Lung (tissue), 12 donors: Measurements from ENCODE around the gene CXXC5. TPM values are rescaled to one million over a fixed set of nuclear protein-coding genes. Genes with fewer than 3 reads are reported as not detected.

Experiments used
- ATAC-seq: fragments of 200-7000 bp; cut with Tn5 transposase; one replicate; pipeline ENCODE4 v1.9.1; 2020; ENCODE audit warnings: moderate number of reproducible peaks; ENCODE audit not compliant: insufficient read depth, low FRiP score
- DNase-seq, 3 donors: peaks; one replicate each; pipeline ENCODE4 v3.0.0-alpha.2; 2013 to 2017
- H3K27ac ChIP-seq, 2 donors: one replicate each; pipeline ENCODE4 v1.5.1; 2013; ENCODE audit warnings: mild to moderate bottlenecking in 2 of 2, moderate library complexity in 2 of 2, control low read depth in 1 of 2, inconsistent platforms in 1 of 2, low read depth in 1 of 2, low read length in 1 of 2
- H3K27me3 ChIP-seq, 3 donors: one replicate each; pipeline ENCODE4 v1.5.1; 2013; ENCODE audit warnings: low read length in 2 of 3; ENCODE audit not compliant: control insufficient read depth in 3 of 3, insufficient read depth in 3 of 3
- H3K36me3 ChIP-seq, 4 donors: one replicate each; pipeline ENCODE4 v1.5.1; 2013; ENCODE audit warnings: low read length in 4 of 4, mild to moderate bottlenecking in 1 of 4, moderate library complexity in 1 of 4; ENCODE audit not compliant: control insufficient read depth in 4 of 4, insufficient read depth in 4 of 4
- H3K4me1 ChIP-seq, 5 donors: one replicate each; pipeline ENCODE4 v1.5.1; 2013; ENCODE audit warnings: low read length in 5 of 5, mild to moderate bottlenecking in 2 of 5, moderate library complexity in 1 of 5; ENCODE audit not compliant: control insufficient read depth in 5 of 5, insufficient read depth in 5 of 5
- H3K4me3 ChIP-seq: one replicate; pipeline ENCODE4 v1.5.1; 2013; ENCODE audit warnings: mild to moderate bottlenecking, control low read depth, moderate library complexity
- H3K9ac ChIP-seq, 2 donors: one replicate each; pipeline ENCODE4 v1.5.1; 2013; ENCODE audit warnings: low read length in 2 of 2, control low read depth in 1 of 2; ENCODE audit not compliant: insufficient read depth in 1 of 2
- H3K9me3 ChIP-seq, 4 donors: one replicate each; pipeline ENCODE4 v1.5.1; 2013; ENCODE audit warnings: low read length in 3 of 4, mild to moderate bottlenecking in 1 of 4, moderate library complexity in 1 of 4; ENCODE audit not compliant: control insufficient read depth in 4 of 4, insufficient read depth in 3 of 4
- WGBS, 2 donors: extraction: QIAGEN DNeasy Blood & Tissue Kit; methylation state at CpG; one replicate each; pipeline ENCODE4 v1.1.7; 2013; 5-methylcytosine and 5-hydroxymethylcytosine counted together
- polyA plus RNA-seq, 2 donors: library from polyadenylated mRNA; stranded (reverse); fragments of 200-250 nt; gene quantifications; one replicate each; pipeline ENCODE4 v1.2.1, GENCODE V29; 2013
- total RNA-seq, 2 donors: library from RNA; depleted of rRNA in 1 of 2; stranded (reverse); fragments of >200 nt in 1 of 2; gene quantifications; one replicate each; pipeline ENCODE4 v1.2.1, GENCODE V29; 2014 to 2021
- TF ChIP-seq, protein P1 (sequence below): IDR thresholded peaks from 2 replicates; pipeline ENCODE4 v1.5.1; 2012; ENCODE audit warnings: mild to moderate bottlenecking; ENCODE audit errors: control extremely low read depth, extremely low read depth
- donor health status: control.
- donor health status: control.
- donor health status: Bipolar disorder and iron deficiency.
- donor health status: healthy.
- donor health status: DM: yes; HTN: yes; CAD: no.

The CXXC5 gene
- total and polyA plus RNA-seq, 4 donors, result 20.7 to 39.8 (median 25.0) TPM

GRCh38 chr5:139664086-139664693, 16.0 kb downstream of the CXXC5 start:
- DNase-seq (no peak), ATAC-seq (no peak)
- peak overlapping the region; percentile 9 to 58 for H3K27ac ChIP-seq
- peaks cover 4 to 46% (median 18%) of the 10 kb centered on the region in 5 donors for H3K4me1 ChIP-seq
- TF ChIP-seq, protein P1, sequence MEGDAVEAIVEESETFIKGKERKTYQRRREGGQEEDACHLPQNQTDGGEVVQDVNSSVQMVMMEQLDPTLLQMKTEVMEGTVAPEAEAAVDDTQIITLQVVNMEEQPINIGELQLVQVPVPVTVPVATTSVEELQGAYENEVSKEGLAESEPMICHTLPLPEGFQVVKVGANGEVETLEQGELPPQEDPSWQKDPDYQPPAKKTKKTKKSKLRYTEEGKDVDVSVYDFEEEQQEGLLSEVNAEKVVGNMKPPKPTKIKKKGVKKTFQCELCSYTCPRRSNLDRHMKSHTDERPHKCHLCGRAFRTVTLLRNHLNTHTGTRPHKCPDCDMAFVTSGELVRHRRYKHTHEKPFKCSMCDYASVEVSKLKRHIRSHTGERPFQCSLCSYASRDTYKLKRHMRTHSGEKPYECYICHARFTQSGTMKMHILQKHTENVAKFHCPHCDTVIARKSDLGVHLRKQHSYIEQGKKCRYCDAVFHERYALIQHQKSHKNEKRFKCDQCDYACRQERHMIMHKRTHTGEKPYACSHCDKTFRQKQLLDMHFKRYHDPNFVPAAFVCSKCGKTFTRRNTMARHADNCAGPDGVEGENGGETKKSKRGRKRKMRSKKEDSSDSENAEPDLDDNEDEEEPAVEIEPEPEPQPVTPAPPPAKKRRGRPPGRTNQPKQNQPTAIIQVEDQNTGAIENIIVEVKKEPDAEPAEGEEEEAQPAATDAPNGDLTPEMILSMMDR, result no peak
- H3K9ac ChIP-seq, result no peak overlapping the region
- no peaks in the 10 kb centered on the region for H3K9me3 ChIP-seq
- H3K36me3 ChIP-seq, result no peaks in the 10 kb centered on the region
- 34 to 60% methylated on average over 9 of the region's 9 CpGs for WGBS, 2 donors
- H3K27me3 ChIP-seq, result no peaks in the 10 kb centered on the region
- H3K4me3 ChIP-seq, result no peak overlapping the region

DNA sequence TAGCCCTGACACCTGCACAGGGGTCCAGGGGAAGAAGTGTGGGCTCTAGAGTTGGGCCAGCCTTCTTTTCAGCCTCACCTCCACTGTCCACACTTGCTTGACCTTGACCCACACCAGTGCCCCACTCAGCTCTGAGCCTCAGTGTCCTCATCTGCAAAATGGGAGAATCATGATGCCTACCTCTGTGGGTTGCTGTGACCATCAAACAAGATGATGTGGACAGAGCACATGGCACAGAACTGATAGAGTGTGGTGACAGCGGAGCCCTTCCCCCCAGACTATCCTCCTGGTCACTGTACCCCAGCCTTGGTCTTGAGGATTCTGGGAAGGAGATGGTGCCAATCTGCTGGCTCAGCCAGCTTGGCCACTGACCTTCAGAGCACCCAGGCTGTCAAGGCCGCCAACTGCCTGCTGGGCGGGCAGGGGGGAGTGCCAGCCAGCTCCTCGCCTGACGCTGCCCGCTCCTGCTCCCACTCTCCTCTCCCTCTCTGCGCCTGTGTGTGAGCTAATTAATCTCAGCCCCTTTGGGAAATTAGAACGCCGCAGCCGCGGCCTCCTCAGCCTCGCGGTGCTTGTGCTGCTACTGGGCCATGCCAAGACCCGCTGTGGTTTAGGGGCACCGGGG, 16.7 kb downstream of the CXXC5 start:
- TF ChIP-seq, protein P1, result no peak
- no peaks in the 10 kb centered on the region for H3K9me3 ChIP-seq
- H3K27ac ChIP-seq, result peak overlapping the region; percentile 9 to 58
- DNase-seq (no peak), ATAC-seq (no peak)
- WGBS, 2 donors, result 81 to 86% methylated on average over 15 of the region's 15 CpGs
- no peak overlapping the region for H3K4me3 ChIP-seq
- H3K27me3 ChIP-seq, result no peaks in the 10 kb centered on the region
- H3K9ac ChIP-seq, result no peak overlapping the region
- no peaks in the 10 kb centered on the region for H3K36me3 ChIP-seq
- H3K4me1 ChIP-seq, result peaks cover 6 to 45% (median 16%) of the 10 kb centered on the region in 5 donors

GRCh38 chr5:139665626-139666025, 17.5 kb downstream of the CXXC5 start:
- Histone ChIP-seq H3K9me3 (no peaks in the 10 kb centered on the region), H3K4me1 (peaks cover 6 to 46% (median 17%) of the 10 kb centered on the region in 5 donors), H3K36me3 (no peaks in the 10 kb centered on the region), H3K4me3 (no peak overlapping the region), H3K27ac (peak overlapping the region; percentile 28 to 58), H3K9ac (no peak overlapping the region), H3K27me3 (no peaks in the 10 kb centered on the region)
- WGBS, 2 donors, result 91 to 94% methylated on average over 11 of the region's 11 CpGs
- DNase-seq (no peak), ATAC-seq (no peak)
- TF ChIP-seq, protein P1, result no peak
